ENCODE results near the gene DNAH14. TPM values are rescaled to one million over a fixed set of nuclear protein-coding genes. Genes with fewer than 3 reads are reported as not detected.
"Not testable (repeated sequence)": the region's sequence is repeated elsewhere in the genome, so short reads cannot be mapped to it uniquely, and the experiment has no call there.

The DNAH14 gene
- polyA plus RNA-seq, 3 donors: 0.80 to 3.6 (median 1.8) TPM

DNA sequence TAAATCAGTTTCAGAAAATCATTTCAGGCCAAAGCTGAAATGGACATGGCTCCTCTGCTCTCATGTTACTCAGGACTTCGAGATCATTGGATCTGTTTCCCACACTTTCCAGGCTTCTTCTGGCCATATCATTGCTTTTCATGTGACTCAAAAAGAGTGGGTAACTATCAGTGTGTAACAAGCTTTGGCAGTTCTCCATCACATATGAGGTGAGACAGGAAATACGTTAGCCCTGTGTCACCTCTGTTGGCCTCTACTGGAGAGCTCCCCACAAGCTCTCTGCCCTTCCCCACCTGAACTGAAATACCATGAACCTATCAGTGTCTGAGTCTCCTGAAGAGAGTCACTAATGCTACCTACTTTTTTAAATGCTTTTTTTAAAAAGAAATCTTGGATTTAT is 370.1 kb downstream of the DNAH14 start:
- 72 to 86% (median 75%) methylated on average over 2 of the region's 2 CpGs for WGBS, 3 donors

DNA sequence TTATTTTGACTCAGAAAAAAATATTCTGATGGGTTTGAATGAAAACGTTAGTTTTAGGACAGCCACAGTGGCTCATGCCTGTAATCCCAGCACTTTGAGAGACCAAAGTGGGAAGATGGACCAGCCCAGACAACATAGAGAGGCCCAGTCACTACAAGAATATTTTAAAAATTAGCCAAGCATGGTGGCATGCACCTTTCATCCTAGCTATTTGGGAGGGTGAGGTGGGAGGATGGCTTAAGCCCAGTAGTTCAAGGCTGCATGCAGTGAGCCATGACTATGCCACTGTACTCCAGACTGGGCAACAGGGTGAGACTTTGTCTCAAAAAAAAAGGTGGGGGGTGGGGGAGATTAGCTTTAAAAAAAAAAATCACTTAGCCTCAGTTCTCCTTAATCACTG is 370.9 kb downstream of the DNAH14 start:
- WGBS, 3 donors: 84 to 92% (median 86%) methylated on average over 1 of the region's 1 CpG
- no peak overlapping the region for H3K27ac ChIP-seq (ENCODE audit: low read depth, low read length)

More for the DNA sequence above, 370.1 kb downstream of the DNAH14 start:
- no peak overlapping the region for H3K27ac ChIP-seq (ENCODE audit: low read depth, low read length)

- 84 to 90% (median 90%) methylated on average over 5 of the region's 5 CpGs for WGBS, 3 donors
- H3K27ac ChIP-seq (ENCODE audit: low read depth, low read length): no peak overlapping the region
Measured at GRCh38 chr1:225304996-225305395, 375.5 kb downstream of the DNAH14 start.

DNA sequence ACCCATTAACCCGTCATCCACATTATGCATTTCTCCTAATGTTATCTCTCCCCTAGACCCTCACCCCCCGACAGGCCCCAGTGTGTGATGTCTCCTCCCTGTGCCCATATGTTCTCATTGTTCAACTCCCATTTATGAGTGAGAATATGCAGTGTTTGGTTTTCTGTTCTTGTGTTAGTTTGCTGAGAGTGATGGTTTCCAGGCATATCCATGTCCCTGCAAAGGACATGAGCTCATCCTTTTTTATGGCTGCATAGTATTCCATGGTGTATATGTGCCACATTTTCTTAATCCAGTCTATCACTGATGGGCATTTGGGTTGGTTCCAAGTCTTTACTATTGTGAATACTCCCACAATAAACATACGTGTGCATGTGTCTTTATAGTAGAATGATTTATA is 381.1 kb downstream of the DNAH14 start:
- 93 to 96% (median 95%) methylated on average over 3 of the region's 3 CpGs for WGBS, 3 donors
- not testable (repeated sequence) for H3K27ac ChIP-seq (ENCODE audit: low read depth, low read length)

- H3K27ac ChIP-seq (ENCODE audit: low read depth, low read length): no peak overlapping the region
- WGBS, 3 donors: 20 to 46% (median 41%) methylated on average over 4 of the region's 4 CpGs
Measured at GRCh38 chr1:225318706-225319575, 389.5 kb downstream of the DNAH14 start.

GRCh38 chr1:225319871-225320270 is 390.4 kb downstream of the DNAH14 start:
- no peak overlapping the region for H3K27ac ChIP-seq (ENCODE audit: low read depth, low read length)

- no peak overlapping the region for H3K27ac ChIP-seq (ENCODE audit: low read depth, low read length)
- 93 to 97% (median 96%) methylated on average over 4 of the region's 4 CpGs for WGBS, 3 donors
Measured at GRCh38 chr1:225321784-225322183, 392.3 kb downstream of the DNAH14 start.

- H3K27ac ChIP-seq (ENCODE audit: low read depth, low read length): no peak overlapping the region
Measured at GRCh38 chr1:225329041-225329440, 399.6 kb downstream of the DNAH14 start.

DNA sequence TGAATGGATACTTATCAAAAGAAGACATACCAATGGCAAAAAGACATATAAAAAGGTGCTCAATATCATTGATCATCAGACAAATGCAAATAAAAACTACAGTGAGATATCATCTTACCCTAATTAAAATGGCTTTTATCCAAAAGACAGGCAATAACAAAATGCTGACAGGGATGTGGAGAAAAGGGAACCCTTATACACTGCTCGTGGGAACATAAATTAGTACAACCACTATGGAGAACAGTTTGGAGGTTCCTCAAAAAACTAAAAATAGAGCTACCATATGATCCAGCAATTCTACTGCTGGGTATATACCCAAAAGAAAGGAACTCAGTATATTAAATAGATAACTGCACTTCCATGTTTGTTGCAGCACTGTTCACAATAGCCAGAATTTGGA is 400.5 kb downstream of the DNAH14 start:
- 56 to 81% (median 61%) methylated on average over 1 of the region's 1 CpG for WGBS, 3 donors

DNA sequence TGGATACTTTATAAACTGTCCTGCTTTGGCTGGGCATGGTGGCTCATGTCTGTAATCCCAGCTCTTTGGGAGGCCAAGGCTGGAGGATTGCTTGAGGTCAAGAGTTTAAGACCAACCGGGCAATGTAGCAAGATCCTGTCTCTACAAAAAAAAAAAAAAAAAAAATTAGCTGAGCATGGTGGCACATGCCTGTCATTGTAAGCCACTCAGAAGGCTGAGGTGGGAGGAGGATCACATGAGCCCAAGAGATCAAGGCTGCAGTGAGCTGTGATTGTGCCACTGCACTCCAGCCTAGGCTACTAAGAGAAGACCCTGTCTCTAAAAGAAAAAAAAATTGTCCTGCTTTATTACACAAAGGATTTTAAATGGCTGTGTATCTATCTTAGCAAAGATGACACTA is 403.2 kb downstream of the DNAH14 start:
- no peak overlapping the region for H3K27ac ChIP-seq (ENCODE audit: low read depth, low read length)
- WGBS, 3 donors: 94 to 100% (median 100%) methylated on average over 1 of the region's 1 CpG

More for the DNA sequence above, 400.5 kb downstream of the DNAH14 start:
- not testable (repeated sequence) for H3K27ac ChIP-seq (ENCODE audit: low read depth, low read length)

GRCh38 chr1:225335098-225335778 is 405.8 kb downstream of the DNAH14 start:
- 41 to 74% (median 62%) methylated on average over 17 to 18 of the region's 18 CpGs for WGBS, 3 donors
- not testable (repeated sequence) for H3K27ac ChIP-seq (ENCODE audit: low read depth, low read length)

- no peak overlapping the region for H3K27ac ChIP-seq (ENCODE audit: low read depth, low read length)
- WGBS, 3 donors: 91 to 96% (median 94%) methylated on average over 3 of the region's 3 CpGs
Measured at GRCh38 chr1:225338545-225338944, 409.1 kb downstream of the DNAH14 start.

DNA sequence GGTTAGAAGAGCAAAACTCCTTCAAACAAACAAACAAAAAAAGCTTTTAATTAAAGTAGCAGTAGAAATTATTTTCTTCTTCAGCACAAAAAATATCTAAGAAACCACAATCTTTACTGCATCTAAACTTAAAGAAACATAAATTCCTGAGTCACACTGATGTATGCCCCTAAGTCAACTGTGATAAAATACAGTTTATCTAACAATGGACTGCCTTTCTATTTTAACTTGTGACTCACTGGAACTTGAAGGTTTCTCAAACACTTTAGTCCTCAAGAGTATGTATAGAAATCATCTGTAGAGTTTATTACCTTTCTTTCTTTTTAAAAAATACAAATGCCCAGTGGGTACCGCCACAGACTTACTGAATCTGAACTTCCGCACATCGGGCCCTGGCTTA is 412.2 kb downstream of the DNAH14 start:
- 93 to 95% (median 95%) methylated on average over 3 of the region's 3 CpGs for WGBS, 3 donors
- H3K27ac ChIP-seq (ENCODE audit: low read depth, low read length): no peak overlapping the region

DNA sequence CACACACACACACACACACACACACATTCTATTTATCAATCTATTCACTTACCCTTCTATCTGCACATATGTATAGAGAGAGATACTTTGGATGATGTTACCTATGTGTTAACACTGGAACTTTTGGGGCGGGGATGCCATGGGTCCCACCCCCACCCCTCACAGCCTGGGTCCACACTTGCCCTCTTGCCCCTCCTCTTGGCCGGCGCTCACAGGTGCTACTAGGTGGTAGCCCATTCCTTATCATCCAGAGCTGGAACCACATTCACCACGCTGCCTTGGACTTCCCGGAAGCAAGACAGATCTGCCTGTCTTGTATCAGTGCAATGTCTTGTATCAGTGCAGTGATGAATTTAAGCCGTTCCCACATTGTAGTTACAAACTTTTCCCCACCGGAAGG is 413.2 kb downstream of the DNAH14 start:
- no peak overlapping the region for H3K27ac ChIP-seq (ENCODE audit: low read depth, low read length)
- WGBS, 3 donors: 72 to 81% (median 77%) methylated on average over 7 of the region's 7 CpGs

DNA sequence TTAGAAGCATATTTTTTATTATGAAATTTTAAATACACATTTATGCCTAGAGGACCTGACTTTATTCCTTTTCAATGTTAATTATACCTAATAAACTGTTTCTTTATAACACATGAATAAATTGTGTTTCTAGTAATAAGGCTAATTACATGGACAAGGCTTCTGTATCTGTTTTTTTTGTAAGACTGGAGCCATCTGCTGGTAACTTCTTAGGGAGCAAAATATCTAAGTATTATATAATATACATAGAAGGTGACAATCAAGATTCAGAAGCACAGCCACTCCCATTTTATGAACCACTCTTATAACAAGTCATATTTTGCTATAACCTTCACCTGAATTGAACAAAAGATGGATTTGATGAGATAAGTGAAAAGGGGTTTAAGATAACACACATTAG is 414.1 kb downstream of the DNAH14 start:
- H3K27ac ChIP-seq (ENCODE audit: low read depth, low read length): no peak overlapping the region

- H3K27ac ChIP-seq (ENCODE audit: low read depth, low read length): no peak overlapping the region
Measured at GRCh38 chr1:225347123-225347683, 417.7 kb downstream of the DNAH14 start.

DNA sequence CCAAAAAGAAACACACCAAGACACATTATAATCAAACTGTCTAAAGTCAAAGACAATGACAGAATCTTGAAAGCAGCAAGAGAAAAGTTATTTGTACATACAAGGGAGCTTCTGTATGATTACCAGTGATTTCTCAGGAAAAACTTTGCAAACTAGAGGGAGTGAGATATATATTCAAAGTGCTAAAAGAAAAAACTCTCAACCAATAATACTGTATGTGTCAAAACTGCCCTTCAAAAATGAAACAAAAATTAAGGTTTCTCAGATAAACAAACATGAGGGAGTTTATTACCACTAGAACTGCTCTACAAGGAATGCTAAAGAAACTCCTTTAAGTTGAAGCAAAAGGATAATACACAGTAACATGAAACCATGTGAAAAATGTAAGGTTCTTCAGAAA is 418.9 kb downstream of the DNAH14 start:
- no peak overlapping the region for H3K27ac ChIP-seq (ENCODE audit: low read depth, low read length)

More at GRCh38 chr1:225347123-225347683, 417.7 kb downstream of the DNAH14 start:
- 37 to 68% (median 39%) methylated on average over 3 of the region's 3 CpGs for WGBS, 3 donors

GRCh38 chr1:225349826-225350225 is 420.4 kb downstream of the DNAH14 start:
- WGBS, 3 donors: 84 to 91% (median 86%) methylated on average over 2 of the region's 2 CpGs
- H3K27ac ChIP-seq (ENCODE audit: low read depth, low read length): no peak overlapping the region

DNA sequence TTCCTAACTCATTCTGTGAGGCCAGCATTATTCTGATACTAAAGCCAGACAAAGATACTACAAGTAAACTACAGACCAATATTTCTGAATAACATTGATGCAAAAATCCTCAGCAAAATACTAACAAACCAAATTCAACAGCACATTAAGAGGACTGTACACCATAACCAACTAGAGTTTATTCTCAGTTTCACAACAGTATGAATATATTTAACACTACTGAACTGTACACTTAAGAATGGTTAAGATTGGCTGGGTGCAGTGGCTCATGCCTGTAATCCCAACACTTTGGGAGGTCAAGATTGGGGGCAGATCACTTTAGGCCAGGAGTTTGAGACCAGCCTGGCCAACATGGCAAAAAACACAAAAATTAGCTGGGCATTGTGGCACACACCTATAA is 421.4 kb downstream of the DNAH14 start:
- no peak overlapping the region for H3K27ac ChIP-seq (ENCODE audit: low read depth, low read length)

- no peak overlapping the region for H3K27ac ChIP-seq (ENCODE audit: low read depth, low read length)
- WGBS, 3 donors: 52 to 92% (median 61%) methylated on average over 3 of the region's 3 CpGs
Measured at GRCh38 chr1:225354906-225355305, 425.4 kb downstream of the DNAH14 start.

All from adipose tissue (tissue), 3 donors.